K562 treated with DMSO at 1 percent for 24 hours (cell line): Measurements from ENCODE around the gene SLIRP. TPM values are rescaled to one million over a fixed set of nuclear protein-coding genes. Genes with fewer than 3 reads are reported as not detected.

Experiments
- total RNA-seq: library from RNA; unstranded; fragments of 300-600 nt; gene quantifications from 2 replicates; pipeline ENCODE4 v1.2.3, GENCODE V29; 2022; ENCODE audit warnings: low read depth; ENCODE audit not compliant: insufficient read depth

The SLIRP gene
- total RNA-seq, result 98.4 and 114 TPM in 2 replicates

DNA sequence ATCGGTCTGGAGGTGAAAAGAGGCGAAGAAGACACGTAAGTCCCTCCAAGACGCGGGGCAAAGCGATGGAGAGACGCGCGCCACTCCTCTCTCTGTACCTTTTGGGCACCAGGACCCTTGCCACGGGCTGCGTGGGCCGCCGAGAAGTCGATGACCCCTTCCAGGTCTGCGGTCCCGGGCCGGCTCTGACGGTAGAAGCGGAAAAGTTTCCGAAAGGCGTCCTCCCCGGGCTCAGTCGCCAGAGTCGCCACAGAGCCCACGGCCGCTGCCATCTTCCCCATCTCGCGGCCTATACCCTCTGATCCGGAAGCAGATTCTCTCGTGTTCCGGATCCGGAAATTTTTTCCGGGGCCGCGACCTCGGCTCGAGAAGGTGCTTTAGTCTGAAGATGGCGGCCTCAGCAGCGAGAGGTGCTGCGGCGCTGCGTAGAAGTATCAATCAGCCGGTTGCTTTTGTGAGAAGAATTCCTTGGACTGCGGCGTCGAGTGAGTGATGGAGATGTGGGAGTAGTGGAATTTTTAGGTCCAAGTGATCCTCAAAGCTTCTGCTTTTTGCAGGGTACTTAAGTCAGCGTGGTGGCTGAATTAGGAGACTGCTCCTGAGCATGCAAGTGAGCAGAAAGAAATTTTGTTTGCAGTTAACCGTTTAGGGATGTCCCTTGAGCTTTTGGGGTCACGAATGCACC is at the start of gene SLIRP, which contains the start of gene ALKBH1:
SLIRP (plus strand) TSS at position 380 of the 685 bp plus-strand sequence; CDS start at position 389, 9 bp downstream.
ALKBH1 (minus strand) TSS at position 300 of the 685 bp plus-strand sequence; CDS start at position 281, 19 bp downstream.

DNA sequence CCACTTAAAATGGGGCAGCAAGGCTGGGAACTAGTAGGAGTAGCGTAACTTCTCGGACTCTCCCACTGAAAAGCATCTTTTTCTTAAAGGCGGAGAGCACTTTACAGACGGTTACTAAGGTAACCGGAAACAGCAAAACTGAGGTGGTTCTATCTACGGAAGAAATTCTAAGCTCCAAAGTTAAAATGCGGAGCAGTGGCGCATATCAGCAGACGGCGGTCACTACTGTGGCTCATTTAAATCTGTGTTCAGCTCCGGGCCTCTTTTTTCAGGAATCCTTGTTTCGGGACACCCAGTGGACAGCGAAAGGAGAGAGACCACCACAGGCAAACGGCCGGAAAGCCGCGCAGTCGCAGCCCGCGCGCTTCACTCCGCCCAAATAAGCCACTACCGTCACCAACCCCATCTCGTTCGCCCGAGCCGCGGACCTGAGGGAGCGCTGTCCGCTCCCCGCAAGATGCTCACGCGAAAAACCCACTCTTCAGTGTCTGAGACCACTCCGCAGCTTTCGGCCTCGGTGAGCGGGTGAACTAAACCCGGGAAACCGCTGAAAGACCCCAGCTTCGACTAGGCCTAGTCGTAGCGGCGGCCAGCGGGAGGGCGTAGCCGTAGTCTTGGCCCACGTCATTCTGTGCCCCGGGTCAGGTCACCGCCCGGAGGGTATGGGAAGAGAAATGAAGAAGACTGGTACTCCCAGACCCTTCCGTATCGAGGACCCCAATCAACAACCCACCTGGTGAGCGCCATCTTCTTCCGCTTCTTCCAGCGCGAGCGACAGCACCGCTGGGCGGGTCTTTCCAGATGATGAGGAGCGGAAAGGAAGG is 52.7 kb downstream of the SLIRP start, which contains the start of gene SNW1:
SNW1 (minus strand) TSS at position 776 of the 824 bp plus-strand sequence; CDS start at position 747, 29 bp downstream.

Other genes starting within 250 kb of the SLIRP start
- gene ISM2, start 209.3 kb upstream of the SLIRP start, total RNA-seq, result not detected in 2 replicates
- 9.1 and 10.9 TPM in 2 replicates for gene SPTLC2, start 91.5 kb upstream of the SLIRP start, total RNA-seq
- 6.8 and 8.9 TPM in 2 replicates for gene ALKBH1, start 80 bp upstream of the SLIRP start, total RNA-seq
- 48.2 and 56.3 TPM in 2 replicates for gene SNW1, start 53.1 kb downstream of the SLIRP start, total RNA-seq
- gene ADCK1, start 92.0 kb downstream of the SLIRP start, total RNA-seq, result 8.4 and 10.1 TPM in 2 replicates